H1 (cell line): Measurements from ENCODE around the gene OR8B12. TPM values are rescaled to one million over a fixed set of nuclear protein-coding genes. Genes with fewer than 3 reads are reported as not detected.
A peak's percentile ranks its signal among the peaks of the same experiment; 100 is the strongest.

Source experiments
- CTCF ChIA-PET: fragments of 300-600 bp; sonication (Branson Sonifier 250); formaldehyde crosslinking; loops from one replicate; lab custom pipeline; 2021; ENCODE audit not compliant: partially characterized antibody; lab: Charles Lee
- POLR2A ChIA-PET: fragments of 300-600 bp; sonication (Branson Sonifier 250); formaldehyde crosslinking; loops from one replicate; lab custom pipeline; 2021; ENCODE audit warnings: inconsistent platforms; ENCODE audit not compliant: partially characterized antibody; lab: Charles Lee
- DNase-seq, 2 experiments: peaks; one replicate each; pipeline versions ENCODE4 v3.0.0 to v3.0.0-alpha.2; 2010 to 2022; ENCODE audit warnings: low spot score in 2 of 2, low read depth in 1 of 2, mixed read lengths in 1 of 2
- FAIRE-seq: peaks from 2 replicates; lab custom pipeline; 2011; peaks lifted over from hg19 to GRCh38; lab: Jason Lieb, UNC
- H2AFZ ChIP-seq: 2 replicates; pipeline ENCODE4 v1.8.1; 2012; ENCODE audit warnings: low read length, inconsistent platforms
- H2AK5ac ChIP-seq: 2 replicates; pipeline ENCODE4 v1.6.1; 2013; ENCODE audit warnings: low read depth, low read length
- H2BK120ac ChIP-seq: replicated peaks from 2 replicates; pipeline ENCODE3; 2013; ENCODE audit warnings: low read depth, low read length, inconsistent platforms
- H2BK12ac ChIP-seq: 2 replicates; pipeline ENCODE4 v1.6.1; 2013; ENCODE audit warnings: low read depth, low read length
- H2BK15ac ChIP-seq: 2 replicates; pipeline ENCODE4 v1.6.1; 2013; ENCODE audit warnings: low read length
- H2BK20ac ChIP-seq: 2 replicates; pipeline ENCODE4 v1.6.1; 2013; ENCODE audit warnings: low read length
- H2BK5ac ChIP-seq: 2 replicates; pipeline ENCODE4 v1.6.1; 2013; ENCODE audit warnings: low read depth, low read length
- H3K14ac ChIP-seq: 2 replicates; pipeline ENCODE4 v1.6.1; 2013; ENCODE audit warnings: inconsistent platforms; ENCODE audit not compliant: insufficient read length
- H3K18ac ChIP-seq: 2 replicates; pipeline ENCODE4 v1.6.1; 2013; ENCODE audit warnings: low read length; ENCODE audit errors: extremely low read depth
- H3K23ac ChIP-seq: 2 replicates; pipeline ENCODE4 v1.6.1; 2013; ENCODE audit warnings: inconsistent platforms; ENCODE audit not compliant: insufficient read length
- H3K23me2 ChIP-seq: 2 replicates; pipeline ENCODE4 v1.6.1; 2013; ENCODE audit warnings: low read depth, low read length
- H3K27ac ChIP-seq: 2 replicates; pipeline ENCODE4 v1.6.1; 2011; ENCODE audit warnings: low read depth, low read length, inconsistent platforms
- H3K27me3 ChIP-seq, 4 experiments: replicated peaks in 1 of 4; 1 replicate in 1 of 4; 2 replicates in 3 of 4; pipeline versions ENCODE4 v1.6.1 to v1.8.1; 2011 to 2013; ENCODE audit warnings: low read length in 3 of 4, mild to moderate bottlenecking in 3 of 4, inconsistent platforms in 2 of 4, mixed read lengths in 2 of 4, moderate library complexity in 1 of 4; ENCODE audit not compliant: control insufficient read depth in 3 of 4, insufficient read depth in 3 of 4; ENCODE audit errors: extremely low read depth in 1 of 4
- H3K36me3 ChIP-seq, 4 experiments: 2 replicates each; pipeline versions ENCODE4 v1.6.1 to v1.8.1; 2011 to 2013; ENCODE audit warnings: mild to moderate bottlenecking in 4 of 4, low read length in 3 of 4, moderate library complexity in 2 of 4, control low read depth in 1 of 4, inconsistent platforms in 1 of 4; ENCODE audit not compliant: insufficient read depth in 4 of 4, control insufficient read depth in 2 of 4
- H3K4ac ChIP-seq: replicated peaks from 2 replicates; pipeline ENCODE3; 2013; ENCODE audit warnings: low read length, low read depth, mixed read lengths, inconsistent platforms; ENCODE audit not compliant: insufficient read length
- H3K4me1 ChIP-seq, 4 experiments: replicated peaks in 1 of 4; 1 replicate in 1 of 4; 2 replicates in 3 of 4; pipeline versions ENCODE4 v1.6.1 to v1.8.1; 2011 to 2013; ENCODE audit warnings: low read length in 3 of 4, inconsistent platforms in 2 of 4, mixed read lengths in 1 of 4; ENCODE audit not compliant: insufficient read depth in 4 of 4, control insufficient read depth in 3 of 4
- H3K4me2 ChIP-seq, 2 experiments: 2 replicates each; pipeline versions ENCODE4 v1.6.1 to v1.8.1; 2011 to 2013; ENCODE audit warnings: low read depth in 2 of 2, low read length in 2 of 2, control low read depth in 1 of 2, inconsistent platforms in 1 of 2, mild to moderate bottlenecking in 1 of 2; ENCODE audit not compliant: insufficient read depth in 1 of 2
- H3K4me3 ChIP-seq, 4 experiments: fragments of 200-600, 300-600 bp in 1 of 4; sonication (generic), shearing (Covaris generic), sonication (Bioruptor Twin) in 1 of 4; 2 replicates each; pipeline versions ENCODE4 v1.5.1 to v1.8.1; 2011 to 2016; ENCODE audit warnings: low read length in 4 of 4, low read depth in 3 of 4, control low read depth in 2 of 4, inconsistent platforms in 2 of 4, mild to moderate bottlenecking in 2 of 4, mixed read lengths in 1 of 4, moderate library complexity in 1 of 4; ENCODE audit not compliant: insufficient read depth in 2 of 4; ENCODE audit errors: extremely low read depth in 1 of 4
- H3K56ac ChIP-seq: replicated peaks from 2 replicates; pipeline ENCODE3; 2013; ENCODE audit warnings: low read depth, mild to moderate bottlenecking, mixed read lengths, low read length, inconsistent platforms; ENCODE audit not compliant: insufficient read length
- H3K79me1 ChIP-seq: 2 replicates; pipeline ENCODE4 v1.6.1; 2013; ENCODE audit warnings: low read depth, low read length, control low read depth
- H3K79me2 ChIP-seq, 2 experiments: 2 replicates each; pipeline versions ENCODE4 v1.6.1 to v1.8.1; 2012 to 2013; ENCODE audit warnings: low read length in 2 of 2, mild to moderate bottlenecking in 2 of 2, inconsistent platforms in 1 of 2; ENCODE audit not compliant: insufficient read depth in 2 of 2, control insufficient read depth in 1 of 2
- H3K9ac ChIP-seq, 4 experiments: replicated peaks in 1 of 4; 1 replicate in 1 of 4; 2 replicates in 3 of 4; pipeline versions ENCODE4 v1.6.1 to v1.8.1; 2011 to 2013; ENCODE audit warnings: low read depth in 3 of 4, low read length in 3 of 4, control low read depth in 2 of 4, mild to moderate bottlenecking in 2 of 4, moderate library complexity in 2 of 4, inconsistent platforms in 1 of 4; ENCODE audit errors: extremely low read depth in 1 of 4
- H3K9me3 ChIP-seq, 2 experiments: 2 replicates each; pipeline versions ENCODE4 v1.6.1 to v1.8.1; 2012 to 2013; ENCODE audit warnings: mild to moderate bottlenecking in 2 of 2, moderate library complexity in 2 of 2, control low read depth in 1 of 2, inconsistent platforms in 1 of 2, low read depth in 1 of 2, low read length in 1 of 2, mixed read lengths in 1 of 2; ENCODE audit not compliant: insufficient read depth in 2 of 2
- H4K20me1 ChIP-seq, 2 experiments: replicated peaks in 1 of 2; 2 replicates each; pipeline versions ENCODE3 to v1.8.1; 2011 to 2013; ENCODE audit warnings: inconsistent platforms in 2 of 2, low read length in 2 of 2, mild to moderate bottlenecking in 1 of 2; ENCODE audit not compliant: insufficient read depth in 2 of 2, control insufficient read depth in 1 of 2
- H4K5ac ChIP-seq: 2 replicates; pipeline ENCODE4 v1.6.1; 2013; ENCODE audit warnings: low read length, low read depth, mixed read lengths, inconsistent platforms; ENCODE audit not compliant: insufficient read length
- H4K8ac ChIP-seq: 2 replicates; pipeline ENCODE4 v1.8.0; 2013; ENCODE audit warnings: mild to moderate bottlenecking, moderate library complexity, low read length, inconsistent platforms; ENCODE audit not compliant: insufficient read depth; ENCODE audit errors: extremely low read depth
- H4K91ac ChIP-seq: replicated peaks from 2 replicates; pipeline ENCODE3; 2013; ENCODE audit warnings: low read length, mixed read lengths, inconsistent platforms; ENCODE audit not compliant: insufficient read length
- CEBPB ChIP-seq: IDR thresholded peaks from 2 replicates; pipeline ENCODE4 v1.6.1; 2012; ENCODE audit warnings: low read depth, low read length
- EGR1 ChIP-seq: IDR thresholded peaks from 2 replicates; pipeline ENCODE4 v1.6.1; 2011; ENCODE audit warnings: low read depth, low read length, borderline replicate concordance
- NANOG ChIP-seq: IDR thresholded peaks from 2 replicates; pipeline ENCODE4 v1.6.1; 2011; ENCODE audit warnings: low read length, low read depth, mild to moderate bottlenecking, inconsistent platforms; ENCODE audit not compliant: insufficient read depth, poor library complexity, severe bottlenecking
- RFX5 ChIP-seq: IDR thresholded peaks from 2 replicates; pipeline ENCODE4 v1.6.1; 2011; ENCODE audit warnings: low read depth, low read length, improper control_type of control experiment, borderline replicate concordance
- TBP ChIP-seq: IDR thresholded peaks from 2 replicates; pipeline ENCODE4 v1.6.1; 2011; ENCODE audit warnings: low read depth, low read length, improper control_type of control experiment
- TCF12 ChIP-seq: IDR thresholded peaks from 2 replicates; pipeline ENCODE4 v1.6.1; 2011; ENCODE audit warnings: low read depth, mild to moderate bottlenecking, low read length
- WGBS, 2 experiments: shearing (Covaris generic) in 1 of 2; methylation state at CpG; one replicate each; pipeline versions ENCODE4 v1.1.6 to v1.1.7; 2013 to 2015; ENCODE audit warnings: low lambda C conversion rate in 2 of 2, mixed read lengths in 2 of 2, inconsistent platforms in 1 of 2, low coverage in 1 of 2, missing lambda C conversion rate in 1 of 2; ENCODE audit not compliant: insufficient replicate concordance in 2 of 2, insufficient coverage in 1 of 2, insufficient read length in 1 of 2; ENCODE audit errors: extremely low coverage in 1 of 2, missing lambda C conversion rate in 1 of 2; 5-methylcytosine and 5-hydroxymethylcytosine counted together
- polyA plus RNA-seq, 7 experiments: library from polyadenylated mRNA; depleted of rRNA in 3 of 7; stranded (reverse) in 5 of 7; unstranded in 2 of 7; fragments of >200 nt in 5 of 7; fragments of 200-250 nt in 2 of 7; gene quantifications; 1 replicate in 5 of 7; 2 replicates in 1 of 7; 4 replicates in 1 of 7; pipeline versions ENCODE4 v1.2.1 to v1.2.3, GENCODE V29; 2011 to 2013; ENCODE audit warnings: missing spikeins in 2 of 7, mixed read lengths in 2 of 7
- total RNA-seq: library from RNA; stranded (reverse); fragmentation: NEBNext Ultra II Directional; extraction: Animal tissue kit (Norgen Biotek cat#: 25700); gene quantifications from 2 replicates; pipeline ENCODE4 v1.2.1, GENCODE V29; 2021

The OR8B12 gene
- total and polyA plus RNA-seq, 2 of the 8 experiments (the other 6 are each of a cell fraction or from before 2014, with no cell fraction given) = not detected

GRCh38 chr11:124551987-124552386 lies 8.5 kb upstream of the OR8B12 start:
- Histone ChIP-seq H3K4me1 (no peaks in the 10 kb centered on the region), H3K23ac (no peak overlapping the region), H2AK5ac (no peak overlapping the region), H4K5ac (no peak overlapping the region), H3K4me3 (no peak overlapping the region), H3K36me3 (no peaks in the 10 kb centered on the region), H2BK12ac (no peak overlapping the region), H3K23me2 (no peaks in the 10 kb centered on the region), H3K4me2 (no peak overlapping the region), H2AFZ (peak overlapping the region; percentile 86), H2BK120ac (no peak overlapping the region), H3K79me2 (no peaks in the 10 kb centered on the region), H3K56ac (no peak overlapping the region), H3K4ac (no peak overlapping the region), H3K9ac (no peak overlapping the region), H4K91ac (no peak overlapping the region), H3K14ac (no peak overlapping the region), H2BK15ac (no peak overlapping the region), H4K20me1 (no peaks in the 10 kb centered on the region), H4K8ac (no peak overlapping the region), H3K9me3 (no peaks in the 10 kb centered on the region), H3K79me1 (no peaks in the 10 kb centered on the region), H3K27me3 (no peaks in the 10 kb centered on the region), H2BK5ac (no peak overlapping the region), H3K27ac (no peak overlapping the region), H3K18ac (no peak overlapping the region), H2BK20ac (no peak overlapping the region)
- ChIA-PET CTCF (interaction anchor here (0.7 to 2.6 kb wide), 23 partner anchors 13 to 926 kb away, joined by 3 to 11 read pairs (median 5); partner anchors contain the start of gene OR8A1), POLR2A (no interaction called here)
- TF ChIP-seq TBP (no peak), TCF12 (no peak), EGR1 (no peak), RFX5 (no peak), CEBPB (peak; percentile 81), NANOG (no peak)
- WGBS, 2 experiments = 81% methylated on average over 4 of the region's 4 CpGs; no CpG with 5 or more reads in 1 of the 2 experiments
- DNase-seq = no peak
- no peak for FAIRE-seq
